Measurements from ENCODE around the gene TMEM154. TPM values are rescaled to one million over a fixed set of nuclear protein-coding genes. Genes with fewer than 3 reads are reported as not detected.

TMEM154 gene
- polyA plus RNA-seq, 1 donor (not counting 4 experiments of a cell fraction or from before 2014, with no cell fraction given) = 106 TPM

DNA sequence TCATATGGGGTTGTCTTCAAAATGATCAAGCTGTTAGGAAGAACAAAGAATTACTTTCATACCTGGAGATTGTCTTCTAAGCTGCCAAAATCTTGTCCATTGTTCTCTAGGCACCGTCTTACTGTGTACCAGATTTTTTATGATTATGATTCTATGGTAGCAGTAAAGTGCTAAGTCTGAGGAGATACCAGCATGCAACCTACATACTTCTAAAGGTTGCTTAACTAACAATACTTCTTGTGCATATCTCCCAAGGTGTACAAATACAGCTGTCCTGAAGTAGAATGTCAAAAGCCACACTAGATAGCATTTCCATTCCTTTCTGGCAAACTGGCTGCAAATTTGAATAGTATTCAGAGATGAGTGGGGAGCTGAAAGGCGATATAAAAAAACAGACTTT, 81.3 kb downstream of the TMEM154 start:
- Histone ChIP-seq H3K9me1 (ENCODE audit: control insufficient read depth, extremely low read depth, insufficient read depth, low read length) (no peaks in the 10 kb centered on the region), H4K20me1 (ENCODE audit: control insufficient read depth, extremely low read depth, insufficient read depth, low read length) (no peaks in the 10 kb centered on the region), H3K27ac (ENCODE audit: control insufficient read depth, insufficient read depth, low read length) (no peak overlapping the region), H2AFZ (ENCODE audit: control insufficient read depth, low read length) (no peak overlapping the region), H3K4me2 (ENCODE audit: control insufficient read depth, extremely low read depth, insufficient read depth, low read depth, low read length) (no peak overlapping the region), H3K27me3 (ENCODE audit: control insufficient read depth, extremely low read depth, insufficient read depth, low read length) (no peaks in the 10 kb centered on the region), H3K79me2 (ENCODE audit: control insufficient read depth, insufficient read depth, low read length) (no peaks in the 10 kb centered on the region), H3K36me3 (ENCODE audit: control insufficient read depth in 2 of 2, extremely low read depth in 1 of 2, insufficient read depth in 2 of 2, low read length in 2 of 2) (no peaks in the 10 kb centered on the region), H3K9ac (ENCODE audit: control insufficient read depth, extremely low read depth, insufficient read depth, low read length) (no peak overlapping the region), H3K4me3 (ENCODE audit: control insufficient read depth in 2 of 3, extremely low read depth in 1 of 3, insufficient read depth in 2 of 3, low read depth in 1 of 3, low read length in 3 of 3) (no peak overlapping the region), H3K9me3 (ENCODE audit: control insufficient read depth, low read depth, low read length) (no peaks in the 10 kb centered on the region), H3K4me1 (ENCODE audit: control insufficient read depth, extremely low read depth, insufficient read depth, low read length) (peaks cover 4% of the 10 kb centered on the region)
- DNase-seq (ENCODE audit: low read depth, low spot score) (no peak), FAIRE-seq (no peak)
- TF ChIP-seq EZH2 (IDR thresholded peaks at IDR 0.05; ENCODE audit: low read length) = no peak
- TF ChIP-seq, protein P1, sequence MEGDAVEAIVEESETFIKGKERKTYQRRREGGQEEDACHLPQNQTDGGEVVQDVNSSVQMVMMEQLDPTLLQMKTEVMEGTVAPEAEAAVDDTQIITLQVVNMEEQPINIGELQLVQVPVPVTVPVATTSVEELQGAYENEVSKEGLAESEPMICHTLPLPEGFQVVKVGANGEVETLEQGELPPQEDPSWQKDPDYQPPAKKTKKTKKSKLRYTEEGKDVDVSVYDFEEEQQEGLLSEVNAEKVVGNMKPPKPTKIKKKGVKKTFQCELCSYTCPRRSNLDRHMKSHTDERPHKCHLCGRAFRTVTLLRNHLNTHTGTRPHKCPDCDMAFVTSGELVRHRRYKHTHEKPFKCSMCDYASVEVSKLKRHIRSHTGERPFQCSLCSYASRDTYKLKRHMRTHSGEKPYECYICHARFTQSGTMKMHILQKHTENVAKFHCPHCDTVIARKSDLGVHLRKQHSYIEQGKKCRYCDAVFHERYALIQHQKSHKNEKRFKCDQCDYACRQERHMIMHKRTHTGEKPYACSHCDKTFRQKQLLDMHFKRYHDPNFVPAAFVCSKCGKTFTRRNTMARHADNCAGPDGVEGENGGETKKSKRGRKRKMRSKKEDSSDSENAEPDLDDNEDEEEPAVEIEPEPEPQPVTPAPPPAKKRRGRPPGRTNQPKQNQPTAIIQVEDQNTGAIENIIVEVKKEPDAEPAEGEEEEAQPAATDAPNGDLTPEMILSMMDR (optimal IDR thresholded peaks at IDR 0.05 in 1 of 3, IDR thresholded peaks at IDR 0.05 in 1 of 3, conservative IDR thresholded peaks at IDR 0.05 in 1 of 3; ENCODE audit: extremely low read depth in 1 of 3, insufficient read depth in 2 of 3, low read length in 3 of 3) = no peak
- dilution Hi-C loops (cut with MboI; ENCODE audit: extremely low pct_ligation_motif_present, low sequenced_read_pairs) = no loop called here

DNA sequence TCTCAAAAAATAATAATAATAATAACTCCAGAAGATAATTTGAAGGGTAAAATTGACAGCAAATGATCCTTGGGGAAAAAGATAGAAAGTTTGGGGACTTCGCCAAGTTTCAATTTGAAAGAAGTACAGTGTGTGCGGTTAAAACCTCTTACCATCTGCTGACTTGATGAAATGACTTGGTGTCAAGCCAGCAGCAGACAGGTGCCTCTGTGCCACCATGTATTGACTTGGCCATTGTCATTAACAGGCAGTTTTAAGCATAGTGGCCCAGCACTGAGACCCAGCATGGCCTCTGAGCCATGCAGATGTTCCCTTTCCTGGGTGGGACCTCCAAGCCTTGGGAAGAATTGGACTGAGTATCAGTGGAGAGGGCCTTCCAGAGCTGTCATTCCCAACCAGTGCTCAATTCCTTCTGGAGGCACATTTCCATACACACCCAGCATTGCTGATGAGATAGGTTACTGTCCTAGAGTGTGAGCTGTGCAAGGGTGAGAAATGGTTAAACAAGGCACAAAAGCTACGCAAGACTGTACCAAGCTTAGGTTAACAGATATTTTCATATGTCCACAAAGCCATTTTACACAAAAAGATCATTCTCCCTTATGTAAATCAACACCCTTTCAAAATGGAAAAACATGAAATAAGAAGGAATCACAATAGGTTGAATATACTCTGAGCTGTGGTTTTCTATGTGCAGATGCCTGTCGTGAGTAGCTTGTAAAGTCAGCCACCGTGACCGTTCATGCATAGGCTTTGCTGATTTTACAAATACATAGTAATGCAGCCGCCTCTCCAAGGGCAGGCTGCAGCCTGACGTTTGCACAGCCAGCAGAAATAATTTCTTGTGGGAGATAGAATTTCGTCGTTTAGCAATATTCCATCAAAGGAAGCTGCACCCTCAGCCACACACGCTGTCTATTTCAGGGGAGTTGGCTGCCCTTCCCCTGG, 84.5 kb downstream of the TMEM154 start:
- Histone ChIP-seq H3K36me3 (ENCODE audit: control insufficient read depth in 2 of 2, extremely low read depth in 1 of 2, insufficient read depth in 2 of 2, low read length in 2 of 2) (no peaks in the 10 kb centered on the region), H3K9me1 (ENCODE audit: control insufficient read depth, extremely low read depth, insufficient read depth, low read length) (no peaks in the 10 kb centered on the region), H3K27me3 (ENCODE audit: control insufficient read depth, extremely low read depth, insufficient read depth, low read length) (no peaks in the 10 kb centered on the region), H4K20me1 (ENCODE audit: control insufficient read depth, extremely low read depth, insufficient read depth, low read length) (no peaks in the 10 kb centered on the region), H2AFZ (ENCODE audit: control insufficient read depth, low read length) (no peak overlapping the region), H3K9ac (ENCODE audit: control insufficient read depth, extremely low read depth, insufficient read depth, low read length) (no peak overlapping the region), H3K27ac (ENCODE audit: control insufficient read depth, insufficient read depth, low read length) (no peak overlapping the region), H3K4me1 (ENCODE audit: control insufficient read depth, extremely low read depth, insufficient read depth, low read length) (peaks cover 19% of the 10 kb centered on the region), H3K9me3 (ENCODE audit: control insufficient read depth, low read depth, low read length) (no peaks in the 10 kb centered on the region), H3K79me2 (ENCODE audit: control insufficient read depth, insufficient read depth, low read length) (no peaks in the 10 kb centered on the region), H3K4me2 (ENCODE audit: control insufficient read depth, extremely low read depth, insufficient read depth, low read depth, low read length) (peak overlapping the region; percentile 11), H3K4me3 (ENCODE audit: control insufficient read depth in 2 of 3, extremely low read depth in 1 of 3, insufficient read depth in 2 of 3, low read depth in 1 of 3, low read length in 3 of 3) (no peak overlapping the region)
- dilution Hi-C loops (cut with MboI; ENCODE audit: extremely low pct_ligation_motif_present, low sequenced_read_pairs) = no loop called here
- FAIRE-seq (peak; percentile 56), DNase-seq (ENCODE audit: low read depth, low spot score) (no peak)
- TF ChIP-seq EZH2 (IDR thresholded peaks at IDR 0.05; ENCODE audit: low read length) = no peak
